Measurements from ENCODE around the gene MYO3A.

- TF ChIP-seq BHLHE40 (IDR thresholded peaks at IDR 0.05; ENCODE audit: borderline replicate concordance), result no peak
- no peak for TF ChIP-seq FOXM1 (IDR thresholded peaks at IDR 0.05; ENCODE audit: borderline replicate concordance)
- TF ChIP-seq SP1 (IDR thresholded peaks at IDR 0.05), result no peak
- no peak for TF ChIP-seq FOXK2 (IDR thresholded peaks at IDR 0.05)
- TF ChIP-seq FOXA1 (IDR thresholded peaks at IDR 0.05), result no peak
- TF ChIP-seq PKNOX1 (IDR thresholded peaks at IDR 0.05), result no peak
- TF ChIP-seq ZNF384 (IDR thresholded peaks at IDR 0.05), result no peak
Measured at GRCh38 chr10:26199841-26200240, 265.8 kb downstream of the MYO3A start.
